Smooth muscle cell of bladder (primary cell): ENCODE measurements around the gene SIGLEC14. TPM values are rescaled to one million over a fixed set of nuclear protein-coding genes. Genes with fewer than 3 reads are reported as not detected.

Source experiments
- total RNA-seq: library from RNA; depleted of rRNA; stranded (reverse); fragments of >200 nt; gene quantifications from 2 replicates; pipeline ENCODE4 v1.2.3, GENCODE V29; 2014

Gene SIGLEC14
- total RNA-seq = not detected in 2 replicates

GRCh38 chr19:51646730-51647129 is at the start of gene SIGLEC14:
Gene SIGLEC14, minus strand, starts transcription at chr19:51646825. Its CDS starts 66 bp downstream, at chr19:51646759.

GRCh38 chr19:51693260-51693659 is 46.6 kb upstream of the SIGLEC14 start, which contains the start of gene SPACA6:
Gene SPACA6, plus strand, starts transcription at chr19:51693330. Its CDS starts 197 bp downstream, at chr19:51693527.

GRCh38 chr19:51630315-51630714 is 16.3 kb downstream of the SIGLEC14 start, which contains the start of gene SIGLEC5:
Gene SIGLEC5, minus strand, starts transcription at chr19:51630401. Its CDS starts 66 bp downstream, at chr19:51630335.

Other genes starting within 250 kb of the SIGLEC14 start
- not detected in 2 replicates for gene SIGLEC10, start 229.2 kb downstream of the SIGLEC14 start, total RNA-seq
- not detected in 2 replicates for gene SIGLEC8, start 188.4 kb downstream of the SIGLEC14 start, total RNA-seq
- gene CEACAM18, start 168.3 kb downstream of the SIGLEC14 start, total RNA-seq = not detected in 2 replicates
- not detected in 2 replicates for gene SIGLEC12, start 145.0 kb downstream of the SIGLEC14 start, total RNA-seq
- gene SIGLEC6, start 115.2 kb downstream of the SIGLEC14 start, total RNA-seq = not detected in 2 replicates
- 2.7 and 4.4 TPM in 2 replicates for gene ZNF175, start 75.5 kb downstream of the SIGLEC14 start, total RNA-seq
- not detected in 2 replicates for gene SIGLEC5, start 16.4 kb downstream of the SIGLEC14 start, total RNA-seq
- gene SPACA6, start 46.5 kb upstream of the SIGLEC14 start, total RNA-seq = 4.7 and 6.5 TPM in 2 replicates
- gene HAS1, start 77.2 kb upstream of the SIGLEC14 start, total RNA-seq = 0.43 and 1.1 TPM in 2 replicates
- gene FPR1, start 105.1 kb upstream of the SIGLEC14 start, total RNA-seq = 0.09 and 0.14 TPM in 2 replicates
- not detected in 2 replicates for gene FPR2, start 114.4 kb upstream of the SIGLEC14 start, total RNA-seq
- gene FPR3, start 148.3 kb upstream of the SIGLEC14 start, total RNA-seq = under 0.01 TPM in 2 replicates
- gene ZNF577, start 241.1 kb upstream of the SIGLEC14 start, total RNA-seq = 5.3 and 10.3 TPM in 2 replicates